ENCODE measurements around the gene RPL12.
"Not testable (repeated sequence)": the region's sequence is repeated elsewhere in the genome, so short reads cannot be mapped to it uniquely, and the experiment has no call there.

The RPL12 gene

DNA sequence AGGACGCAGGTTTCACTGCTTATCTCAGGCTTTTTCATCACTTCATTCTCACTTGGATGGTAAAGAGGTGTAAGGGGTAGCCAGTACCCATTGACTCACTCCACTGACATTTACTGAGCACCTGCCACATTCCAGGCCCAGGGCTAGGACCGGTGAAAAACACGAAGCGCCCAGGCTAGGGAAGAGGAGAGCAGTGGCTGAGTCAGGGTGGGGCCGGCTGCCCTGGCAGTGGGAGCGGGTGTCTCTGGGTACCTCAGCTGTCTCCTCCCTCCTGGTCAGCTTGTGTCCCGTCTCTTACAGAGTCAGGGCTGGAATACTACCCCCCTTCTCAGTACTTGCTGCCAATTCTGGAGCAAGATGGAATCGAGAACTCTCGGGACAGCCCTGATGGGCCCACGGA, 22.3 kb upstream of the RPL12 start:
- in situ Hi-C loops (cut with MboI; ENCODE audit: low sequenced_read_pairs) = no loop called here

GRCh38 chr9:127470662-127471061, 19.5 kb upstream of the RPL12 start:
- in situ Hi-C loops (cut with MboI; ENCODE audit: low sequenced_read_pairs) = no loop called here

DNA sequence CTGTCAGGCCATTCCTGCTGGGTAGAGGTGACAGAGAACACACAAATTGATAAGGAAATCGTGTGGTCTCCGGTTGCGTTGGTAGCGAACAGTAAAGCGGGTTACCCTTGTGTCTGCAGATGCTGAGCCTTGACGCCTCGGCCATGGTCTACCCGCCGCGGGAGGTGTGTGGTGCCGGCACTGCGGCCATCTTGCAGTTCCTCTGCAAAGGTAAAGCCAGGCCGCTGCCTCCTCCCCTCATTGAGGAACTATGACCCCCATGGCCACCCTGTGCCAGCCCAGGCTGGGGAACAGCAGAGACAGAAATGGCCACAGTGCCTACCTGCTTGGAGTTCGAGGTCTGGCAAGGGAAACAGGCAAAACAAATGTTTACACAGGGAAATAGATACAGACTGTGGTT, 16.4 kb upstream of the RPL12 start:
- in situ Hi-C loops (cut with MboI; ENCODE audit: low sequenced_read_pairs) = no loop called here

DNA sequence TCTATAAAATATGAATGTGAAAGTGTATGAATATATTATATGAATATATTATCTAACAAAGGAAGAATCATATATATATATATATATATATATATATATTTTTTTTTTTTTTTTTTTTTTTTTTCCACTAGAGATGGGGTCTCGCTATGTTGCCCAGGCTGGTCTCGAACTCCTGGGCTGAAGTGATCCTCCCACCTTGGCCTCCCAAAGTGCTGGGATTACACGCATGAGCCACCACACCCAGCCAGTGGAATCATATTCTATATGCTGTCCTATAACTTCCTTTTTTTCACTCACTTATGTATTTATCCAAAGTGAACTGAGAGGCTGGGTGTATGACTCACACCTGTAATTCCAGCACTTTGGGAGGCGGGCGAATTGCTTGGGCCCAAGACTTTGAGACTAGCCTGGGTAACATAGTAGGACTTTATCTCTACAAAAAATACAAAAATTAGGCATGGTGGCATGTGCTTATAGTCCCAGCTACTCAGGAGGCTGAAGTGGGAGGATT, 15.3 kb upstream of the RPL12 start:
- in situ Hi-C loops (cut with MboI; ENCODE audit: low sequenced_read_pairs) = not testable (repeated sequence)

- in situ Hi-C loops (cut with MboI; ENCODE audit: low sequenced_read_pairs) = no loop called here
Observed at GRCh38 chr9:127463911-127464310, 12.7 kb upstream of the RPL12 start.

DNA sequence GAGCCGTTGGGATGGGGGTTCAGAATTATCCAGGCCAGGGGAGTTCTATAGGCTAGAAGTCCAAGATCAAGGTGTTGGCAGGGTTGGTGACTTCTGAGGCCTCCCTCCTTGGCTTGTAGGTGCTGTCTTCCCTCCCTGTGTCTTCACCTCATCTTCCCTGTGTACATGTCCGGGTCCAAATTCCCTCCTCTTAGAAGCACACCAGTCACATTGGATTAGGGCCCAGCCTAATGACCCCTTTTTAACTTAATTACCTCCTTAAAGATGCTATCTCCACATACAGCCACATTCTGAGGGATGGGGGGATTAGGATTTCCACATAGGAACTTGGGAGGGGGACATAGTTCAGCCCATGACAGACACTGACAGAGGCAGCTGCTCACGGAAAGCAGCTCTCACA, 12.2 kb upstream of the RPL12 start:
- in situ Hi-C loops (cut with MboI; ENCODE audit: low sequenced_read_pairs) = no loop called here

- in situ Hi-C loops (cut with MboI; ENCODE audit: low sequenced_read_pairs) = no loop called here
Observed at GRCh38 chr9:127458921-127459320, 7.7 kb upstream of the RPL12 start.

GRCh38 chr9:127457191-127457878, 6.1 kb upstream of the RPL12 start:
- in situ Hi-C loops (cut with MboI; ENCODE audit: low sequenced_read_pairs) = no loop called here

GRCh38 chr9:127455324-127455992, 4.3 kb upstream of the RPL12 start:
- in situ Hi-C loops (cut with MboI; ENCODE audit: low sequenced_read_pairs) = no loop called here

DNA sequence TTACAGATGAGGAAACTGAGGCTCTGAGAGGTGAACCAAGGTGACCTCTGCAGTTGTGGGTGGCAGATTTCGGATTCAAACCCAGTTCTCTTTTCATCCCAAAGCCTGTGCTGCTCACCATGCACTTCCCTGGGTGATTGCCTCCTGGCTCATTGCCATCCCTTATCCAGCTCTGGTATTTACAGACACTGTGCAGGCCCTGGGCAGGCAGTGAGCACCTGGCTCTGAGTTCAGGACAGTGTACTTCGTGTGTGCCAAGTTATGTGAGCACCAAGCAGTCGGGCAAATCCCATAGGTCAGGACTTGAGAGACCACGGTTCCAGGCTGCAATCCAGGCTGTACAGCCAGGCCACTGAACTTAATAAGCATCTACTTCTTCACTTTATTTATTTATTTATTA, 1.5 kb upstream of the RPL12 start:
- in situ Hi-C loops (cut with MboI; ENCODE audit: low sequenced_read_pairs) = no loop called here

GRCh38 chr9:127451858-127452656, 851 bp upstream of the RPL12 start:
- in situ Hi-C loops (cut with MboI; ENCODE audit: low sequenced_read_pairs) = no loop called here

DNA sequence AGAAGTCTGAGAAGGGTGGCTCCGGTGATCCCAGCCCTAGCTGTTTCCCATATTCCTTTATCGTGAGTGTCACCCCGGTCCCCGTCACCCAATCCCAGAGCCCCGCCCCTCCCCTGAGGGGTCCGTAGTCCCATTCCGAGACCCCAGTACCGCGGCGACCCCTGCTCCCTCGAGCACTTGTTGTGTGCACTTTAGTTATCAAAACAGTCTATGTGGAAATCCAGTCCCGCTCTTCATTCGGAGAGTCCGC, 327 bp upstream of the RPL12 start:
- in situ Hi-C loops (cut with MboI; ENCODE audit: low sequenced_read_pairs) = no loop called here

DNA sequence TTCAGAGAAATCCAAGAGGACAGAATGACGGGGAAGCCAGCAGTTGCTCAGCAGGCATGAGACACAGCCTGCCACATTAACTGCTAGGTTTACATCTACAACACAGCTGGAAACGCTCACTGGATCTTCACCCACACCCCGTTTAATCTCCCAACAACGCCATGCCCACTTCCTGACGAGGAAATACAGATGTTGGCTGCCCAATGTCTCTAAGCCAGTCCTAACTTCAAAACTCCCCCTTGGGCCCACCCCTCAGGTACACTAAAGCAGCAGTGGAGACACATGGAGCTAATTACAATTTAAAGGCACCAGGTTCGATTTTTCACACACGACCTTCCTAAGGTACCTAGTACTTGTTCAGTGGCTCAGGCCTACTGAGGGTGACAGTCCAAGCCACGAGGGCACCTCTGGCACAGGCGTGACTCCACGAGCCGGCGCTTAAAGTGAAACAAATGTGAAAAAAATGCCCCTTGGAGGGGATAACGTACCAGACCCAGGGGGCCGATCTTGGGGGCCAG, 904 bp downstream of the RPL12 start:
- in situ Hi-C loops (cut with MboI; ENCODE audit: low sequenced_read_pairs) = no loop called here

GRCh38 chr9:127449332-127449966, 1.8 kb downstream of the RPL12 start:
- in situ Hi-C loops (cut with MboI; ENCODE audit: low sequenced_read_pairs) = no loop called here

DNA sequence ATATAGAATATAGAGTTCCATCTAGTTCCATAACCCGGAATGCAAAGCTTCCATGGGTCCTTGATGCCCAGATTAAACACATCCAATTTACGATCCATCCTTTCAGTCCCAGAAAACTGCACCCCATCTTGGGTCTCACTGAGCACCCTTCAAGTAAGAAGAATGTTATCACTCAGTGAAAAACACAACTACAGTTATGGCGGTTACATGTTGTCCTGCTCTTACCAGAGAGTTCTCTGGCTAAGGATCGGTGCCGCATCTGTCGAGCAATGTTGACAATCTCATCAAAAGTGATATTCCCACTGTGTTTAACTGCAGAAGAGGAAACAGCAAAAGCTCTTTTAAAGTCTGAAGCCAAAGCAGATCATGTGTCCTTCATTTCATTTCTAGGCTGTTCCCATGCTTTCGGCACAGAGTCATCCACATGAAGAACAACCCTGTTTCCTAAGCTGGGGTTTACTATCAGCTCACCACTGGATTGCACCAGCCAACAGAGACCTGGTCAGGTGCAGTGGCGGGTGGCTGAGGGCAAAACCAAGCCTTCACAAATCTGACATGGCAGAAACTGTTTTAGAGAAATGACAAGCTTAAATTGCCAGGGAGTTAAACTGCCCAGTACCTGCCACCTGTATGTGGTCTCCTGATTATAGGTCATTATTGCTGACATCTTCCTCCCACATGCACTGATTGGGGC, 2.9 kb downstream of the RPL12 start:
- in situ Hi-C loops (cut with MboI; ENCODE audit: low sequenced_read_pairs) = no loop called here

- in situ Hi-C loops (cut with MboI; ENCODE audit: low sequenced_read_pairs) = no loop called here
Observed at GRCh38 chr9:127447416-127448111, 3.6 kb downstream of the RPL12 start.

- in situ Hi-C loops (cut with MboI; ENCODE audit: low sequenced_read_pairs) = no loop called here
Observed at GRCh38 chr9:127446713-127447415, 4.3 kb downstream of the RPL12 start.

DNA sequence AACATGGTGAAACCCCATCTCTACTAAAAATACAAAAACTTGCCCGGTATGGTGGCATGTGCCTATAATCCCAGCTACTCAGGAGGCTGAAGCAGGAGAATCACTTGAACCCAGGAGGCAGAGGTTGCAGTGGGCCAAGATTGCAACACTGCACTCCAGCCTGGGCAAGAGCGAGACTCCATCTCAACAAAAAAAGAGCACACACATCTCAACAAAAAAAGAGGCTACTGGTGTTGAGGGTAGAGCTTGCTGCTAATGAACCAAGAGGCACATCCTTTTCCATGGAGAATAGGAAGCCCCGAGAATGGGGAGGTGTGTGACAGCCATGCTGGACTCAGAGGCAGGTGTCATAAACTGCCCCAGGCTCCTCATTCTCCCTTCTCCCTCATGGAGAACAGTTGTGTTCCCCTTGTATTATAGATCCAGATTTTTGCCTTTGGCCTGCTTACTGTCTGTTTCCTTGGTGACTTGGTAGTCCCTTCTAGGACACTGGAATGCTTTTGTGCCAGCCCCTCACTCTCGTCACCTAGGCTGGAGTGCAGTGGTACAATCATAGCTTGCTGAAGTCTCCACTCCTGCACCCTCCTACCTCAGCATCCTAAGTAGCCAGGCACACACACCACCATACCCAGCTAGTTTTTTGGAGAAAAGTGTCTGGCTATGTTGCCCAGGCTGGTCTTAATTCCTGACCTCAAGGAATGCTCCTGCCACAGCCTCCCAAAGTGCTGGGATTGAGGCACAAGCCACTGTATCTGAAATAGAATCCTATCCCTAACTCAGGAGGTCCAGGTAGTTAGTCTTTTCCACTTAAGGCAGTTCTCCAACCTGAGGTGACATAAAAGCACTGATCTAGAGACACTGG, 5.1 kb downstream of the RPL12 start:
- in situ Hi-C loops (cut with MboI; ENCODE audit: low sequenced_read_pairs) = no loop called here

Data from HL-60/S4 treated with retinoic acid at 250 ng/mL for 4 days and 3 days (cell line).